ENCODE results near the gene ZNF789. TPM values are rescaled to one million over a fixed set of nuclear protein-coding genes. Genes with fewer than 3 reads are reported as not detected.
A peak's percentile ranks its signal among the peaks of the same experiment; 100 is the strongest.

ZNF789 gene
- total RNA-seq, 4 donors from 2014 or later = 4.4 to 16.3 (median 5.3) TPM

DNA sequence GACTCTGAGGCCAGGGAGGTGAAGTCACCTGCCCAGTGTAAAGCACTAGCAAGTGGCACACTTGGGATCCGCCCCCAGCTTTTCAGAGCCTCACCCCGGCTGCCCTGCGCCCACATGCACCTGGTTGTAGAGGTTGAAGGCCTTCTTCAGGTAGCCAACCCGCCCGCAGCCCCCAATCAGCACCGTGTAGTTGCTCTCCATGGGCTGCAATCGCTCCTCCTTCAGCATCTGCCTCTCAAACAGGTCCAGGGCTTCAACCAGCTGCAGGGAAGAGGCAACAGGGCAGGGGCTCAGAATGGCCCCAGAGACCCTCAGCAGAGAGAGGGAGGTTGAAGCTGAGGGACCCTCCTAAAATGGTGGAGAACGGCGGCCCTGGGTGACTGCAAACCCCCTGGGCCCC is 39.5 kb upstream of the ZNF789 start:
- Histone ChIP-seq H3K9me3 (no peaks in the 10 kb centered on the region), H3K4me1 (peaks cover 8% of the 10 kb centered on the region), H3K27me3 (no peaks in the 10 kb centered on the region), H3K27ac (no peak overlapping the region), H3K36me3 (peaks cover 68% of the 10 kb centered on the region), H3K4me3 (no peak overlapping the region)
- DNase-seq (ENCODE audit: low spot score in 2 of 2) = no peak
- 87% methylated on average over 9 of the region's 9 CpGs for WGBS
- TF ChIP-seq POLR2A (IDR thresholded peaks at IDR 0.05) = no peak
- TF ChIP-seq EP300 (IDR thresholded peaks at IDR 0.05) = no peak
- TF ChIP-seq POLR2AphosphoS5 (IDR thresholded peaks at IDR 0.05) = no peak
- no peak for TF ChIP-seq CTCF (IDR thresholded peaks at IDR 0.05)

DNA sequence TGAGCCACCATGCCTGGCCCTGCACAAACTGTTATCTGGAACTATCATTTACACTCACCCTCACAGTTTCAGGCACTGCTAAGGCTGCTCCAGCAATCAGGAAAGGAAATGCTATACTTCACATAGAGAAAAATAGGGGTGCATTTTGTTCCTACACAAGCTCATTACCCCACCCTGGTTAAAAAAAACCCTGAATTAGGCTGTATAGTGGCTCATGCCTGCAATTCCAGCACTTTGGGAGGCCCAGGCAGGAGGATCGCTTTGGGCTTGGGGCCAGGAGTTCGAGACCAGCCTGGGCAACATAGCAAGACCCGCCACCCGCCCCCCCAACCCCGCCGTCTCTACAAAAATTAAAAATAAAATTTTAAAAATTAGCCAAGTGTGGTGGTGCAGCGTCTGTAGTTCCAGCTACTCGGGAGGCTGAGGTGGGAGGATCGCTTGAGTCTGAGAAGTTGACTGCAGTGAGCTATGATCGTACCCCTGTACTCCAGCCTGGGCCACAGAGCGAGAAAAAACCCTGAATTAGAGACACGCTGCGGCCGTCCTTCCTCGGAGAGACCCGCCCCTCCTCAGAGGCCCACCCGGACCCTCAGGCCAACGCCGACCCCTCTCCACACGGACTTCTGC is 34.6 kb upstream of the ZNF789 start:
- peak overlapping the region; percentile 90 for H3K27ac ChIP-seq
- no peaks in the 10 kb centered on the region for H3K27me3 ChIP-seq
- 22% methylated on average over 16 of the region's 20 CpGs for WGBS
- H3K4me1 ChIP-seq = peaks cover 37% of the 10 kb centered on the region
- H3K4me3 ChIP-seq = peak overlapping the region; percentile 100
- peaks cover 25% of the 10 kb centered on the region for H3K36me3 ChIP-seq
- TF ChIP-seq POLR2A (IDR thresholded peaks at IDR 0.05) (no peak), CTCF (IDR thresholded peaks at IDR 0.05) (no peak), EP300 (IDR thresholded peaks at IDR 0.05) (no peak), POLR2AphosphoS5 (IDR thresholded peaks at IDR 0.05) (no peak)
- no peak for DNase-seq (ENCODE audit: low spot score in 2 of 2)
- H3K9me3 ChIP-seq = no peaks in the 10 kb centered on the region

- Histone ChIP-seq H3K4me3 (peak within 1 kb of the TSS; percentile 100), H3K27ac (peak within 1 kb of the TSS; percentile 90), H3K4me1 (peaks cover 37% of the 10 kb centered on the region), H3K9me3 (no peaks in the 10 kb centered on the region), H3K27me3 (no peaks in the 10 kb centered on the region), H3K36me3 (peaks cover 24% of the 10 kb centered on the region)
- WGBS = 0% methylated on average over 50 of the region's 89 CpGs
- DNase-seq (ENCODE audit: low spot score in 2 of 2) = peak; percentile 97
- TF ChIP-seq EP300 (IDR thresholded peaks at IDR 0.05) (no peak), POLR2A (IDR thresholded peaks at IDR 0.05) (peak in 1 of 2 donors; percentile 6), CTCF (IDR thresholded peaks at IDR 0.05) (no peak), POLR2AphosphoS5 (IDR thresholded peaks at IDR 0.05) (peak in 2 of 3 donors; percentile 14 to 45)
These were observed 33.9 kb upstream of the ZNF789 start, which contains the start of the genes CPSF4 and PTCD1 for GRCh38 chr7:99438573-99439480. Gene CPSF4, plus strand, starts transcription at chr7:99438943. Its CDS starts 140 bp downstream, at chr7:99439083. Gene PTCD1, minus strand, starts transcription at chr7:99438798. Its CDS starts 3,556 bp downstream, at chr7:99435242.

DNA sequence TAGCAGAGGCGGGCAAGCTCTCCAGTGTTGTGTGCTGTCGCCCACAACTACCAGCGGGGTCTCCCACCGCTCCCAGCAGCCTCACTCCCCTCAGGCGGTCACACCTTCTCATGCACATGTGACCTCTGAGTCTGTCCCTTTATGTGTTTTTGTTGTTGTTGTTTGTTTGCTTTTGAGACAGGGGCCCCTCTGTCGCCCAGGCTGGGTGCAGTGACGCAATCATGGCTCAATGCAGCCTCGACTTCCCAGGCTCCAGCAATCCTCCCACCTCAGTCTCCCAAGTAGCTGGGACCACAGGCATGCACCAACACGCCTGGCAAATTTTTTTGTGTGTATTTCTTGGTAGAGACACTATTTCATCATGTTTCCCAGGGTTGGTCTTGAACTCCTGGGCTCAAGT is 32.5 kb upstream of the ZNF789 start:
- Histone ChIP-seq H3K27ac (no peak overlapping the region), H3K4me3 (peak overlapping the region; percentile 100), H3K27me3 (no peaks in the 10 kb centered on the region), H3K4me1 (peaks cover 37% of the 10 kb centered on the region), H3K36me3 (peaks cover 25% of the 10 kb centered on the region), H3K9me3 (no peaks in the 10 kb centered on the region)
- TF ChIP-seq EP300 (IDR thresholded peaks at IDR 0.05) = no peak
- TF ChIP-seq POLR2AphosphoS5 (IDR thresholded peaks at IDR 0.05) = no peak
- TF ChIP-seq CTCF (IDR thresholded peaks at IDR 0.05) = no peak
- no peak for TF ChIP-seq POLR2A (IDR thresholded peaks at IDR 0.05)
- WGBS = 62% methylated on average over 9 of the region's 9 CpGs
- DNase-seq (ENCODE audit: low spot score in 2 of 2) = no peak

GRCh38 chr7:99446096-99446495 is 26.6 kb upstream of the ZNF789 start:
- Histone ChIP-seq H3K4me1 (peaks cover 11% of the 10 kb centered on the region), H3K36me3 (peaks cover 80% of the 10 kb centered on the region), H3K27me3 (no peaks in the 10 kb centered on the region), H3K9me3 (no peaks in the 10 kb centered on the region), H3K4me3 (no peak overlapping the region), H3K27ac (no peak overlapping the region)
- DNase-seq (ENCODE audit: low spot score in 2 of 2) = no peak
- 87% methylated on average over 4 of the region's 4 CpGs for WGBS
- TF ChIP-seq CTCF (IDR thresholded peaks at IDR 0.05) (no peak), EP300 (IDR thresholded peaks at IDR 0.05) (no peak), POLR2AphosphoS5 (IDR thresholded peaks at IDR 0.05) (no peak)

Measured in suprapubic skin (tissue), 4 donors.